Muscle layer of duodenum (tissue), 2 donors: ENCODE results near the gene OCRL.

Experiments used
- H3K27ac ChIP-seq: one replicate; pipeline ENCODE4 v1.7.0; 2013; ENCODE audit warnings: mild to moderate bottlenecking, low read length
- H3K27me3 ChIP-seq: one replicate; pipeline ENCODE4 v1.7.0; 2013; ENCODE audit warnings: low read depth, mild to moderate bottlenecking, control low read depth, low read length
- H3K36me3 ChIP-seq, 2 donors: one replicate each; pipeline ENCODE4 v1.7.0; 2013; ENCODE audit warnings: low read length in 2 of 2, control low read depth in 1 of 2, mild to moderate bottlenecking in 1 of 2; ENCODE audit not compliant: insufficient read depth in 2 of 2, control insufficient read depth in 1 of 2
- H3K4me1 ChIP-seq, 2 donors: one replicate each; pipeline ENCODE4 v1.7.0; 2013; ENCODE audit warnings: low read length in 2 of 2, mild to moderate bottlenecking in 2 of 2, control low read depth in 1 of 2, moderate library complexity in 1 of 2; ENCODE audit not compliant: insufficient read depth in 2 of 2, control insufficient read depth in 1 of 2
- H3K4me3 ChIP-seq, 2 donors: one replicate each; pipeline ENCODE4 v1.7.0; 2013; ENCODE audit warnings: low read length in 2 of 2, low read depth in 1 of 2, mild to moderate bottlenecking in 1 of 2
- H3K9me3 ChIP-seq, 2 donors: one replicate each; pipeline ENCODE4 v1.7.0; 2013; ENCODE audit warnings: low read length in 2 of 2, control low read depth in 1 of 2, mild to moderate bottlenecking in 1 of 2; ENCODE audit not compliant: control insufficient read depth in 1 of 2
- donor health status: healthy.

Gene OCRL

GRCh38 chrX:129613596-129613995, 73.5 kb downstream of the OCRL start:
- Histone ChIP-seq H3K9me3 (no peaks in the 10 kb centered on the region), H3K36me3 (no peaks in the 10 kb centered on the region), H3K27ac (no peak overlapping the region), H3K4me1 (no peaks in the 10 kb centered on the region), H3K4me3 (no peak overlapping the region), H3K27me3 (no peaks in the 10 kb centered on the region)

GRCh38 chrX:129614481-129615255, 74.6 kb downstream of the OCRL start:
- H3K27me3 ChIP-seq, result no peaks in the 10 kb centered on the region
- H3K4me1 ChIP-seq, result no peaks in the 10 kb centered on the region
- H3K36me3 ChIP-seq, result no peaks in the 10 kb centered on the region
- H3K27ac ChIP-seq, result no peak overlapping the region
- no peaks in the 10 kb centered on the region for H3K9me3 ChIP-seq
- H3K4me3 ChIP-seq, result no peak overlapping the region

GRCh38 chrX:129617420-129617819, 77.4 kb downstream of the OCRL start:
- no peak overlapping the region for H3K4me3 ChIP-seq

GRCh38 chrX:129618997-129619396, 78.9 kb downstream of the OCRL start:
- Histone ChIP-seq H3K4me1 (no peaks in the 10 kb centered on the region), H3K27me3 (no peaks in the 10 kb centered on the region), H3K4me3 (no peak overlapping the region), H3K9me3 (no peaks in the 10 kb centered on the region), H3K36me3 (no peaks in the 10 kb centered on the region), H3K27ac (no peak overlapping the region)

More at GRCh38 chrX:129617420-129617819, 77.4 kb downstream of the OCRL start:
- no peak overlapping the region for H3K27ac ChIP-seq
- no peaks in the 10 kb centered on the region for H3K27me3 ChIP-seq
- H3K9me3 ChIP-seq, result no peaks in the 10 kb centered on the region
- no peaks in the 10 kb centered on the region for H3K4me1 ChIP-seq
- no peaks in the 10 kb centered on the region for H3K36me3 ChIP-seq

- no peaks in the 10 kb centered on the region for H3K27me3 ChIP-seq
- no peaks in the 10 kb centered on the region for H3K36me3 ChIP-seq
- no peaks in the 10 kb centered on the region for H3K9me3 ChIP-seq
- no peaks in the 10 kb centered on the region for H3K4me1 ChIP-seq
- no peak overlapping the region for H3K4me3 ChIP-seq
- no peak overlapping the region for H3K27ac ChIP-seq
Measured at GRCh38 chrX:129622757-129623301, 82.8 kb downstream of the OCRL start.

- Histone ChIP-seq H3K36me3 (no peaks in the 10 kb centered on the region), H3K9me3 (no peaks in the 10 kb centered on the region), H3K4me3 (no peak overlapping the region), H3K4me1 (no peaks in the 10 kb centered on the region), H3K27me3 (no peaks in the 10 kb centered on the region), H3K27ac (no peak overlapping the region)
Measured at GRCh38 chrX:129626026-129626425, 86.0 kb downstream of the OCRL start.

GRCh38 chrX:129629837-129630236, 89.8 kb downstream of the OCRL start:
- Histone ChIP-seq H3K4me3 (no peak overlapping the region), H3K27me3 (no peaks in the 10 kb centered on the region), H3K9me3 (no peaks in the 10 kb centered on the region), H3K36me3 (no peaks in the 10 kb centered on the region), H3K4me1 (no peaks in the 10 kb centered on the region), H3K27ac (no peak overlapping the region)

GRCh38 chrX:129631849-129632248, 91.8 kb downstream of the OCRL start:
- Histone ChIP-seq H3K4me3 (no peak overlapping the region), H3K36me3 (no peaks in the 10 kb centered on the region), H3K27me3 (no peaks in the 10 kb centered on the region), H3K4me1 (no peaks in the 10 kb centered on the region), H3K27ac (no peak overlapping the region), H3K9me3 (no peaks in the 10 kb centered on the region)

- H3K27ac ChIP-seq, result no peak overlapping the region
- H3K4me3 ChIP-seq, result no peak overlapping the region
- H3K27me3 ChIP-seq, result no peaks in the 10 kb centered on the region
- no peaks in the 10 kb centered on the region for H3K36me3 ChIP-seq
- H3K9me3 ChIP-seq, result no peaks in the 10 kb centered on the region
- H3K4me1 ChIP-seq, result no peaks in the 10 kb centered on the region
Measured at GRCh38 chrX:129632443-129632842, 92.4 kb downstream of the OCRL start.

- Histone ChIP-seq H3K27ac (no peak overlapping the region), H3K9me3 (no peaks in the 10 kb centered on the region), H3K36me3 (no peaks in the 10 kb centered on the region), H3K4me1 (no peaks in the 10 kb centered on the region), H3K27me3 (no peaks in the 10 kb centered on the region), H3K4me3 (no peak overlapping the region)
Measured at GRCh38 chrX:129634541-129634940, 94.5 kb downstream of the OCRL start.

GRCh38 chrX:129636175-129636681, 96.2 kb downstream of the OCRL start:
- Histone ChIP-seq H3K4me3 (no peak overlapping the region), H3K27me3 (no peaks in the 10 kb centered on the region), H3K4me1 (no peaks in the 10 kb centered on the region), H3K27ac (peak overlapping the region; percentile 63), H3K9me3 (no peaks in the 10 kb centered on the region), H3K36me3 (no peaks in the 10 kb centered on the region)
